Astrocyte (in vitro differentiated cells and primary cell): ENCODE results near the gene MAP2. TPM values are rescaled to one million over a fixed set of nuclear protein-coding genes. Genes with fewer than 3 reads are reported as not detected.
"Not testable (repeated sequence)": the region's sequence is repeated elsewhere in the genome, so short reads cannot be mapped to it uniquely, and the experiment has no call there.

Source experiments
- DNase-seq: peaks from one replicate; pipeline ENCODE4 v3.0.0-alpha.2; 2010; ENCODE audit warnings: low read depth
- FAIRE-seq: peaks from 2 replicates; lab custom pipeline; 2011; peaks lifted over from hg19 to GRCh38; lab: Jason Lieb, UNC
- H2AFZ ChIP-seq: 2 replicates; pipeline ENCODE4 v1.6.0; 2012; ENCODE audit warnings: low read depth, low read length, inconsistent platforms
- H3K27ac ChIP-seq: 2 replicates; pipeline ENCODE4 v1.5.1; 2011; ENCODE audit warnings: low read depth, low read length, inconsistent platforms
- H3K27me3 ChIP-seq: 2 replicates; pipeline ENCODE4 v1.6.0; 2011; ENCODE audit warnings: low read length, inconsistent platforms; ENCODE audit not compliant: insufficient read depth
- H3K36me3 ChIP-seq: 2 replicates; pipeline ENCODE4 v1.5.1; 2011; ENCODE audit warnings: low read length, inconsistent platforms; ENCODE audit not compliant: insufficient read depth
- H3K4me1 ChIP-seq: 2 replicates; pipeline ENCODE4 v1.5.1; 2011; ENCODE audit warnings: low read length, inconsistent platforms; ENCODE audit not compliant: insufficient read depth
- H3K4me2 ChIP-seq: 2 replicates; pipeline ENCODE4 v1.6.0; 2012; ENCODE audit warnings: low read length, inconsistent platforms
- H3K4me3 ChIP-seq: 2 replicates; pipeline ENCODE4 v1.5.1; 2011; ENCODE audit warnings: low read depth, mild to moderate bottlenecking, low read length, inconsistent platforms; ENCODE audit not compliant: insufficient read depth
- H3K79me2 ChIP-seq: 2 replicates; pipeline ENCODE4 v1.6.0; 2012; ENCODE audit warnings: mild to moderate bottlenecking, low read length, inconsistent platforms; ENCODE audit not compliant: insufficient read depth
- H3K9ac ChIP-seq: 2 replicates; pipeline ENCODE4 v1.6.0; 2012; ENCODE audit warnings: mild to moderate bottlenecking, low read length, inconsistent platforms
- H3K9me3 ChIP-seq: 2 replicates; pipeline ENCODE4 v1.5.1; 2012; ENCODE audit warnings: low read depth, mild to moderate bottlenecking, low read length, inconsistent platforms; ENCODE audit not compliant: insufficient read depth
- H4K20me1 ChIP-seq: 2 replicates; pipeline ENCODE4 v1.6.0; 2012; ENCODE audit warnings: low read length, inconsistent platforms; ENCODE audit not compliant: insufficient read depth
- H3K27ac Mint-ChIP-seq: one replicate; pipeline ENCODE4 v1.8.0; 2021; ENCODE audit warnings: mild to moderate bottlenecking, mixed read lengths; ENCODE audit not compliant: unreplicated experiment
- H3K27me3 Mint-ChIP-seq: one replicate; pipeline ENCODE4 v1.8.0; 2021; ENCODE audit warnings: low read depth, mixed read lengths; ENCODE audit not compliant: unreplicated experiment
- H3K36me3 Mint-ChIP-seq: one replicate; pipeline ENCODE4 v1.8.0; 2021; ENCODE audit warnings: low read depth, mixed read lengths; ENCODE audit not compliant: unreplicated experiment
- H3K4me1 Mint-ChIP-seq: one replicate; pipeline ENCODE4 v1.8.0; 2021; ENCODE audit warnings: low read depth, mixed read lengths; ENCODE audit not compliant: unreplicated experiment
- H3K4me3 Mint-ChIP-seq: one replicate; pipeline ENCODE4 v1.8.0; 2021; ENCODE audit warnings: mild to moderate bottlenecking, moderate library complexity, mixed read lengths; ENCODE audit not compliant: unreplicated experiment
- H3K9me3 Mint-ChIP-seq: one replicate; pipeline ENCODE4 v1.8.0; 2021; ENCODE audit warnings: mild to moderate bottlenecking, mixed read lengths; ENCODE audit not compliant: unreplicated experiment
- CTCF ChIP-seq: IDR thresholded peaks from 2 replicates; pipeline ENCODE4 v1.5.1; 2011; ENCODE audit warnings: low read depth, mild to moderate bottlenecking, inconsistent platforms, low read length, moderate library complexity; ENCODE audit not compliant: insufficient read depth
- EZH2 ChIP-seq: IDR thresholded peaks from 2 replicates; pipeline ENCODE4 v1.6.1; 2012; ENCODE audit warnings: mild to moderate bottlenecking, low read length, inconsistent platforms; ENCODE audit not compliant: insufficient read depth
- total RNA-seq: library from RNA; stranded (reverse); gene quantifications from 2 replicates; pipeline ENCODE4 v1.2.1, GENCODE V29; 2021

The MAP2 gene
- total RNA-seq, 1 donor from 2014 or later, result 15.9 TPM

DNA sequence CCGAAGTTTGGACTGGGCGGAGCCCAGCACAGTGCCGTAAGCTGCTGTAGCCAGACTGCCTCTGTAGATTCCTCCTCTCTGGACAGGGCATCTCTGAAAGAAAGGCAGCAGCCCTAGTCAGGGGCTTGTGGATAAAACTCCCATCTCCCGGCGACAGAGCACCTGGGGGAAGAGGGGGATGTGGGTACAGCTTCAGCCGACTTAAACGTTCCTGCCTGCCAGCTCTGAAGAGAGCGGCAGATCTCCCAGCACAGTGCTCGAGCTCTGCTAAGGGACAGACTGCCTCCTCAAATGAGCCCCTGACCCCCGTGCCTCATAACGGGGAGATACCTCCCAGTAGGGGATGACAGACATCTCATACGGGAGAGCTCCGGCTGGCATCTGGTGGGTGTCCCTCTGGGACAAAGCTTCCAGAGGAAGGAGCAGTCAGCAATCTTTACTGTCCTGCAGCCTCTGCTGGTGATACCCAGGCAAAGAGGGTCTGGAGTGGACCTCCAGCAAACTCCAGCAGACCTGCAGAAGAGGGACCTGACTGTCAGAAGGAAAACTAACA lies 71.3 kb downstream of the MAP2 start:
- not testable (repeated sequence) for H3K4me3 Mint-ChIP-seq, H4K20me1 ChIP-seq, H3K27me3 ChIP-seq, H3K9me3 ChIP-seq, H3K36me3 ChIP-seq, H3K79me2 ChIP-seq, FAIRE-seq, H3K27me3 Mint-ChIP-seq, DNase-seq, H3K36me3 Mint-ChIP-seq
- Histone ChIP-seq H2AFZ (peak overlapping the region; percentile 58), H3K27ac (peak overlapping the region; percentile 86), H3K4me3 (peak overlapping the region; percentile 4), H3K9ac (peak overlapping the region; percentile 58), H3K4me1 (peaks cover 18% of the 10 kb centered on the region), H3K4me2 (peak overlapping the region; percentile 68)
- Mint-ChIP-seq H3K9me3 (peaks cover 26% of the 10 kb centered on the region), H3K4me1 (peaks cover 26% of the 10 kb centered on the region), H3K27ac (peak overlapping the region; percentile 83)

DNA sequence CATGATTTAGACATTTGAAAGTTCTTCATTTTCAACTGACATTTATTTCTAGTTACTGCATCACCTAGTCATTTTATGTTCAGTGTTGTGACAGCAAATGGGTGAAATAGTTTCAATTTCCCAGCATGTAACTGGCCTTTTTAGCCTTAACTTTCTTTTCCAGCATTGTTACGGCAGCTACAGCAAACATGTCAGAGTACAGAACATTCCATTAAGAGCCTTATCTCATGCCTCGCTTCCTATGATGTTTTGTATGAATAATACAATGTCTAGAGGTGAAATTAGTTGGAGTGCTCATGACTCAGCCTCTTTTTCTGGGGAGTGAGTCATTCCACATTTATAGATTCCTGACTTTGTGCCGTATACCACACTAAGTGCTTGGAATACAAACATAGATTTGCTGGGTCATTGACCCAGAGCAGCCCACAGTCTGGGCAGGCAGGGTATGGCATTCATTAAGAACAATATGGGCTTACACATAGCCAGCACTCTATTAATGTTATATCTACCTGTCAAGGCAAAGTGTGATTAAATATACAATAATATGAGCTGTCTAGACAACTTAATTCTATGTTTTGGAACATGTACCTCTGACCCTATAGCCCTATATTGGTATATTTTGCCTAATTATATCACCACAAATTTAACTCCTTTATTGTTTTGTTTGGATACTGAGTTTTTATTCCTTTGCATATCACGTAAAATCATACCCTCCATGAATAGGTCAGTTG lies 72.2 kb downstream of the MAP2 start:
- Histone ChIP-seq H3K4me1 (peaks cover 18% of the 10 kb centered on the region), H2AFZ (no peak overlapping the region), H3K4me3 (peak overlapping the region; percentile 4), H3K27ac (peak overlapping the region; percentile 86), H4K20me1 (no peaks in the 10 kb centered on the region), H3K4me2 (peak overlapping the region; percentile 68), H3K27me3 (no peaks in the 10 kb centered on the region), H3K36me3 (no peaks in the 10 kb centered on the region), H3K9ac (peak overlapping the region; percentile 58), H3K9me3 (no peaks in the 10 kb centered on the region), H3K79me2 (no peaks in the 10 kb centered on the region)
- Mint-ChIP-seq H3K9me3 (peaks cover 25% of the 10 kb centered on the region), H3K4me3 (peak overlapping the region; percentile 16), H3K27me3 (no peaks in the 10 kb centered on the region), H3K27ac (peak overlapping the region; percentile 83), H3K4me1 (peaks cover 26% of the 10 kb centered on the region), H3K36me3 (peaks cover 9% of the 10 kb centered on the region)
- DNase-seq, result peak; percentile 99
- TF ChIP-seq CTCF, result no peak
- TF ChIP-seq EZH2, result no peak
- FAIRE-seq, result peak; percentile 93

DNA sequence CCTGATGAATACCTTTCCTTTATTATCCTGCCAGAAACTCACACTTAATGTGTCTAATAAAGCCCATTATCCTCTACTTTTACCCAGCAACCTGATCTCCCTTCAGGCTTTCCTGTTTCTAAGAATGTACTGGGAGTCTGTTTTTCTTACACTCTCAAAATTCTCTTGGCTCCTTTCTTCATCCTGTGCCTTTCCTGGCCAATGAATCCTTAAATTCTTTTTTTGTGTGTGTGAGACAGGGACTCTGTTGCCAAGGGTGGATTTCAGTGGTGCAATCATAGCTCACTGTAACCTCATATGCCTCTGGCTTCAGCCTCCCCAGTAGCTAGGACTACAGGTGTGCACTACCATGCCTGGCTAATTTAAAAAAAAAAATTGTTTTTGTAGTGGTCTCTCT lies 72.7 kb downstream of the MAP2 start:
- no peak for TF ChIP-seq CTCF
- no peak for TF ChIP-seq EZH2
- peak overlapping the region; percentile 62 for H3K4me2 ChIP-seq
- H3K27ac Mint-ChIP-seq, result peak overlapping the region; percentile 83
- H3K27ac ChIP-seq, result peak overlapping the region; percentile 73
- peaks cover 9% of the 10 kb centered on the region for H3K36me3 Mint-ChIP-seq
- no peaks in the 10 kb centered on the region for H3K36me3 ChIP-seq
- H4K20me1 ChIP-seq, result no peaks in the 10 kb centered on the region
- DNase-seq, result peak; percentile 73
- peaks cover 18% of the 10 kb centered on the region for H3K4me1 ChIP-seq
- H3K27me3 ChIP-seq, result no peaks in the 10 kb centered on the region
- no peaks in the 10 kb centered on the region for H3K79me2 ChIP-seq
- peaks cover 26% of the 10 kb centered on the region for H3K4me1 Mint-ChIP-seq
- no peaks in the 10 kb centered on the region for H3K9me3 ChIP-seq
- peak; percentile 65 for FAIRE-seq
- no peaks in the 10 kb centered on the region for H3K27me3 Mint-ChIP-seq
- H3K9me3 Mint-ChIP-seq, result peaks cover 21% of the 10 kb centered on the region
- no peak overlapping the region for H3K4me3 Mint-ChIP-seq
- H3K4me3 ChIP-seq, result no peak overlapping the region
- H3K9ac ChIP-seq, result peak overlapping the region; percentile 51
- no peak overlapping the region for H2AFZ ChIP-seq
